GM18868 (cell line): ENCODE results near the gene MAN2A2.
"Not testable (repeated sequence)": the region's sequence is repeated elsewhere in the genome, so short reads cannot be mapped to it uniquely, and the experiment has no call there.

Experiments used
- ATAC-seq: cut with Tn5 transposase; IDR thresholded peaks from one replicate; pipeline ENCODE4 v1.9.1; 2021; ENCODE audit warnings: mild to moderate bottlenecking, moderate library complexity; ENCODE audit not compliant: unreplicated experiment

Gene MAN2A2

DNA sequence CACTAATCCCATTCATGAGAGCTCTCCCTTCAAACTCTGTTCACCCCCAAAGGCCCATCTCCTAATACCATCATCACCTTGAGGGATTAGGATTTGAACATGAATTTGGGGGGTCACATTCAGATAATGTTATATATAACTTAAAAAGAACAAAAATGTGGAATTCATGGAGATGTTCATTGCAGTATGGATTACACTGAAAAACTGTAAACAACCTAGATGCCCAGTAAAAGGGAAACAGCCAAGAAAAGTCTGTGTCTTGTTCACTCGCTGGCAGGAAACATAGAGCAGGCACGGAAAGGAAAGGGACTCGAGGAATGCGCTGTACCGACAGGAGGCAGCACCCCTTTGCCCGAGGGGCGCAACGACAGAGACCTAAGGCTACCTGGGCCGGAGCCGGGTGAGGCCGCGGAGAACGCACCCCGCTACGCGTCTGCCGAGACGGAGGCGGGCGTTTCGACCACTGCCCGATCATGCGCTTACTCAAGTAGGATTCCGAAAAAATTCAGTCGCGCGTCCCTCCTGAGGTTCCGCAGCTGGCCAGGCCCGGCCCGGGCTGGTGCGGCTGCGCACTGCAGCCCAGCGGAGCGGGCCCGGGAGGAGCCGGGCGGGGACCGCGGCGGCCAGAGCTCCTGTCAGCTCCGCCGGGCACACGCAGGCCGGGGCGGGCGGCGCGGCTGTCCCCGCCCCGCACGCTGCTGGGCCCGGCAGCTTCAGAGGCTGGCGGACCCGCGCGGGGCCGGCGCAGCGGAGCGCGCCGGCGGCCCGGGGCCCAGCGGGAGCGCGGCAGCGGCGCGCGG lies 862 bp upstream of the MAN2A2 start:
- peak; percentile 72 for ATAC-seq

DNA sequence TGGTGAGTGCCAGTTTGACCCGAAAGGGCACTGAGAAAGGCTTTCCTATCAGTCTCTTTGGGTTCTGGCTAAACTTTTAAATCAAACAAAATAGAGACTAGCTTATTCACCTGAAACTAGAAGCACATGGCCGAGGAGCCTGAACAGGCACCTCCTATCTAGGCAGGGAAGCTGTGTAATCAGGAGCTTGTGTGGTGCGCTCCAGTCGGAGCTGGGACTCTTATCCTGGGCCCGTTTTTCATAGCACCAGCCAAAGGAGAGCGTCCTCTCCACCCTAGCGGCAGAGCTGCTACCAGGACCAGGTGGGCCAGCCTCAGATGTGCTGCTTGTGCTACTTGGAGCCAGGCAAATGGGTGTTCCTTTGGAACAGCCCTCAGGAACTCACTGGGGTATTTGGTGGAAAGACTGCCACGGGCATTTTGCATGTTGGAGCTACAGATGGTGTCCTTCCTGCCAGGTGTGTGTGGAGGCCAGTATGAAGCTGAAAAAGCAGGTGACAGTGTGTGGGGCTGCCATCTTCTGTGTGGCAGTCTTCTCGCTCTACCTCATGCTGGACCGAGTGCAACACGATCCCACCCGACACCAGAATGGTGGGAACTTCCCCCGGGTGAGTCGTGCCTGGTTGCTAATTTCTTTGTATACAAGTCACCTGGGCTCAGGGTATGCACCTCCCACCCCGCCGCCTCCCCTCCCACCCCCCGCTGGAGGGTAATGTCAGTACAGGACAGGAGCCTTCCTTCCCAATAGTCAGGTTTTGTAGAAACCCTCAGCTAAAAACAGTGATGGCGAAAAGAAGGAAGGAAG lies 833 bp downstream of the MAN2A2 start:
- no peak for ATAC-seq

DNA sequence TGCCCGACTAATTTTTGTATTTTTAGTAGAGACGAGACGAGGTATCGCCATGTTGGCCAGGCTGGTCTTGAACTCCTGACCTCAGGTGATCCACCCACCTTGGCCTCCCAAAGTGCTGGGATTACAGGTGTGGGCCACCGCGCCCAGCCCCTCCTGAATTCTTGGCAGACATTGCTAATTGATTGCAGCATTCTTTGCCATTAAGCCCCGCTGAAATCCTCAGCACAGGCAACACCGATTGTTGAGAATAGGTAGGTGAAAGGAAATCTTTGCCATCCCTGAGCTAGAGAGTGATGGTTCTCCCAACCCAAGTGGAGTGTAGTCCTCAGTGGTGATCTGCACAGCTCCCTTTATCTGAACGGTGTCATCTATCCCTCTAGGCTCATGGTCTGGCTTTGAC lies 1.6 kb downstream of the MAN2A2 start:
- ATAC-seq: no peak

DNA sequence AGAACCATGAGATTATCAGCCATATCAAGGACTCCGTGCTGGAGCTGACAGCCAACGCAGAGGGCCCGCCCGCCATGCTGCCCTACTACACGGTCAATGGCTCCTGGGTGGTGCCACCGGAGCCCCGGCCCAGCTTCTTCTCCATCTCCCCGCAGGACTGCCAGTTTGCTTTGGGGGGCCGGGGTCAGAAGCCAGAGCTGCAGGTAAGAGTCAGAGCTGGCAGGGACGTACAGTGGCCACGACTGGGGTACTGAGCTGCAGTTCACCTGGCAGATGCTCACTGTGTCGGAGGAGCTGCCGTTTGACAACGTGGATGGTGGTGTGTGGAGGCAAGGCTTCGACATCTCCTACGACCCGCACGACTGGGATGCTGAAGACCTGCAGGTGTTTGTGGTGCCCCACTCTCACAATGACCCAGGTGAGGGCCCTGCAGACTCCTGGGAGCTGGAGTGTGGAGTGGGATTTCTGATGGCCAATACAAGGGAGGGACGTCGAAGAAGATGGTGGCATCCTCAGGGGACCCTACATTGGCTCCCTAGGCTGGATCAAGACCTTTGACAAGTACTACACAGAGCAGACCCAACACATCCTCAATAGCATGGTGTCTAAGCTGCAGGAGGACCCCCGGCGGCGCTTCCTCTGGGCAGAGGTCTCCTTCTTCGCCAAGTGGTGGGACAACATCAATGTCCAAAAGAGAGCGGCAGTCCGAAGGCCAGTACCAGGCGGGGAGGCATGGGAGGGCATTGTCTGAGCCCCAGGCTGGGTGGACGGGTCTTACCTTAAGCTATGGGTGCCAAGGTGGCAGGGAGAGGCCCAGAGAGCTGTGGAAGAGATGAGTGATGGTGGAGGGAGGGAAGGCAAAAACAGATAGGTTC lies 2.4 kb downstream of the MAN2A2 start:
- ATAC-seq: no peak

DNA sequence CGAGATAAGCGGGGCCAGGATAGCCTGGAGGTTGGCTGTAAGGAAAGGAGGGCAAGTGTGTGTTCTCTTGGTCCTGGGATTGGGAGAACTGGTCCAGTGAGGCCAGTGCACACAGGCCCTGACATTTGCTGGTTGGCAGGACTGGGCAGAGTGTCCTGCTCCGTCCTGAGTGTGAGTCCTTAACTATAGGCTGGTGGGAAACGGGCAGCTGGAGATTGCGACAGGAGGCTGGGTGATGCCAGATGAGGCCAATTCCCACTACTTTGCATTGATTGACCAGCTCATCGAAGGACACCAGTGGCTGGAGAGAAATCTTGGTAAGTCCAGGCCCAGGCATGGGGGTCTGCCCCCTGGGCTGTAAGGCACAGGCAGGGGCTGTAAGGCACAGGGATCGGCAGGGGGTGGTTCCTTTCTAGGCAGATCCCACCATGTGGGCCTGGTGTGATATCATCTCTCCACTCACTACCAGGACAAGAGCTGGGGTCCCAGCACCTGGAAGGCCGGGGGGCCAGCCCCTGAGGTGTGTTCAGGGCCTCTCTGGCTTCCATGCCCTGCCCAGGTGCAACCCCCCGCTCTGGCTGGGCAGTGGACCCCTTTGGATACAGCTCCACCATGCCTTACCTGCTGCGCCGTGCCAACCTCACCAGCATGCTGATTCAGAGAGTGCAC lies 3.2 kb downstream of the MAN2A2 start:
- no peak for ATAC-seq

DNA sequence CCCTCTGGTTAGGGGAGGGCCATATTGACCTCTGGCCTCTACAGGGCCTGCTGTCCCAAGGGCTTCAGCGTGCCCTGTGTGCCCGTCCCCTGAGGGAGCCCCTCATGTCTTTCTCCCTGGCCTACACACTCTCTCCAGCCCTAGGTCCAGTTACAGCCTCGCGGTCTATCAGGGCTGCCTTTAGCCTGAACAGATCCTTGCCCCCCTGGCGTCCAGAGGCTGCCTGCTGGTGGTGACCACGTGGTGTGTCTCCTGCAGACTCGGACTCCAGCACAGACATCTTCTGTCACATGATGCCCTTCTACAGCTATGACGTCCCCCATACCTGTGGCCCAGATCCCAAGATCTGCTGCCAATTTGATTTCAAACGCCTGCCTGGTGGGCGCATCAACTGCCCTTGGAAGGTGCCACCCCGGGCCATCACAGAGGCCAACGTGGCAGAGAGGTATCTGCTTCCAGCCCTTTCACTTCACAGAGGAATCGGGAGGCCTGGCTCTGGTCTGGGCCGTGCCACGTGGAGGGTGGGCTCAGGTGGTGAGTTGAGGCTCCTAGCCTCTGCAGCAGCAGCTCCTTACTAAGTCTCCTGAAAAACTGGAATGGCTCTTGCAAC lies 4.1 kb downstream of the MAN2A2 start:
- ATAC-seq: no peak

DNA sequence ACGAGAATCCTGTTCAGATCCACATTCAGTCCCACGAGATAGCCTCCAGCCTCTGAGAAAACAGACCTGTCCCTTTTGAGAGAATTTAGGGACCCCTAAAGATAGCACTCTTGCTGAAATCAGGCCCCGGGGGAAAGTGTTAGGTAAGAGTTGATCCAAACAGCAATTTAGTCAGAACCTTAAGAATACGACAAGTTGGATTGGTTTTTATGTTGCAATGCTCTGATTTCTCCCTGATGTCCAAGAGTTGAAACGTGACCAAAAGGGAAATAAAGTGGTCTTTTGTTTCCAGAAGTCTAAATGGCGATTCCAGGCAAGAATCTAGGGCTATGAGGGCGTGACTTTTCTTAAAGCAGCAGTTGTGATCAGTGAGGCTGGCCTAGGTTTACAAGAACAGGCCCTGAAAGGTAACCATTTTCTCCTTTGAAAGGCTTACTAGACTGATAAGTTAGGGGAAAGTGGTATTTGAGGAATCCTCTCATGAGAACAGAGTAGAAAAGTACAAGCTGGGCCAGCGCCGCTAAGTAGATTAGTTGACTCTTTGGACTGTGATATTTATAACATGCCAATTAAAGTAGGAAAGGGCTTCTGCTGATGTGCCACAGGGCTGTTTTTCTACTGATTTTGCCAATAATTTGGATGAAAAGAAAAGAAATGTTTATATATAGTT lies 4.9 kb downstream of the MAN2A2 start:
- no peak for ATAC-seq

DNA sequence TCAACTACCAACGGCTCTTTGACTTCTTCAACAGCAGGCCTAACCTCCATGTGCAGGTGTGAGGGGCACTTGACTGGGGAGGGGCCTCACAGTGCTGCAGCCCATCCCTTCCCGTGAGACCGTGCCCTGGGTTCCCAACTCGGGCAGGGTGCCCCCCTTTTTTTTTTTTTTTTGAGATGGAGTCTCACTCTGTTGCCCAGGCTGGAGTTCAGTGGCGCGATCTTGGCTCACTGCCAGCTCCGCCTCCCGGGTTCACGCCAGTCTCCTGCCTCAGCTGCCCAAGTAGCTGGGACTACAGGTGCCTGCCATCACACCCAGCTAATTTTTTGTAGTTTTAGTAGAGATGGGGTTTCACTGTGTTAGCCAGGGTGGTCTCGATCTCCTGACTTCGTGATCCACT lies 6.3 kb downstream of the MAN2A2 start:
- ATAC-seq: not testable (repeated sequence)

DNA sequence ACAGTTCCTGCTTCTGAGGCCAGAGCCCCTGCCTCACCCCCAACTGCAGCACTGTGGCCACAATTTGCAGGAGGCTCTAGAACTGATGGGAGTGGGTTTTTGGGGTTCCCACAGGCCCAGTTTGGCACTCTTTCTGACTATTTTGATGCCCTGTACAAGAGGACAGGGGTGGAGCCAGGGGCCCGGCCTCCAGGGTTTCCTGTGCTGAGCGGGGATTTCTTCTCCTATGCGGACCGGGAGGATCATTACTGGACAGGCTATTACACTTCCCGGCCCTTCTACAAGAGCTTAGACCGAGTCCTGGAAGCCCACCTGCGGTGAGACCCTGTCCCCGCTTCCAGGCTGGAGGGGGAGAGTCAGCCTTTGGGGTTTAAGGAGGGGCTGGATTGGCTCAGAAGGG lies 6.9 kb downstream of the MAN2A2 start:
- no peak for ATAC-seq

DNA sequence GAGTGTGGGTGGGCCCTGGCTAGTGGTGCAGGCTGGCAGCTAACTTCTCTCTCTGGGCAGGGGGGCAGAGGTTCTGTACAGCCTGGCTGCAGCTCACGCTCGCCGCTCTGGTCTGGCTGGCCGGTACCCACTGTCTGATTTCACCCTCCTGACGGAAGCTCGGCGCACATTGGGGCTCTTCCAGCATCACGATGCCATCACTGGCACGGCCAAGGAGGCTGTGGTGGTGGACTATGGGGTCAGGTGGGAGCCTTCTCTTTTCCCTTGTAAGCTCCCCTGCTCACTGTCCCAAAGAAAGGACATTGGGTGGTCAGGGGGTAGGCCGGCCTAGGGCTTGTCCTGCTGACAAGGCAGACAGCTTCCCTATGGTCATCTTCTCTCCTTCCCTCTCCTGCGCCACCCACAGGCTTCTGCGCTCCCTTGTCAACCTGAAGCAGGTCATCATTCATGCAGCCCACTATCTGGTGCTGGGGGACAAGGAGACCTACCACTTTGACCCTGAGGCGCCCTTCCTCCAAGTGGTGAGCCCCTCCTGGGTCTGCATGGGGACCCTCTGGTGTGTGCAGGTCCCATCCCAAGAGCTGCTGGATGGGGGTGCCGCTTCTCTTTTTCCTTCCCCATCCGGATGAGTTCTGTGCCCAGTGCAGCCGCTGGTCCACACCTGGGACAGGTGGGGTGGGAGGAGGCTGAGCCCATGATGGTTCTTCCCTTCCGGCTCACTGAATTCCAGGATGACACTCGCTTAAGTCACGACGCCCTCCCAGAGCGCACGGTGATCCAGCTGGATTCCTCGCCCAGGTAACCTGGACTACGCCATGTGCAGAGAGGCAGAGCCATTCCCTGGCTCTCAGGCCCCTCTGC lies 7.6 kb downstream of the MAN2A2 start:
- no peak for ATAC-seq

DNA sequence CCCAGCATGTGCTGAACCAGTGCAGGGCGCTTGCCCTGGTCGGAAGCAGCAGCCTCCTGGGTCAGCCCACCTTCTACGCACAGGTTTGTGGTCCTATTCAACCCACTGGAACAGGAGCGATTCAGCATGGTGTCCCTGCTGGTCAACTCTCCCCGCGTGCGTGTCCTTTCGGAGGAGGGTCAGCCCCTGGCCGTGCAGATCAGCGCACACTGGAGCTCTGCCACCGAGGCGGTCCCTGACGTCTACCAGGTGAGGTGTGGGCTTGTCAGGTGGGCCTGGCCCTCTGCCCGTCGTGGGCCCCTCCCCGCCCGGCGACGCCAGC lies 8.2 kb downstream of the MAN2A2 start:
- no peak for ATAC-seq

DNA sequence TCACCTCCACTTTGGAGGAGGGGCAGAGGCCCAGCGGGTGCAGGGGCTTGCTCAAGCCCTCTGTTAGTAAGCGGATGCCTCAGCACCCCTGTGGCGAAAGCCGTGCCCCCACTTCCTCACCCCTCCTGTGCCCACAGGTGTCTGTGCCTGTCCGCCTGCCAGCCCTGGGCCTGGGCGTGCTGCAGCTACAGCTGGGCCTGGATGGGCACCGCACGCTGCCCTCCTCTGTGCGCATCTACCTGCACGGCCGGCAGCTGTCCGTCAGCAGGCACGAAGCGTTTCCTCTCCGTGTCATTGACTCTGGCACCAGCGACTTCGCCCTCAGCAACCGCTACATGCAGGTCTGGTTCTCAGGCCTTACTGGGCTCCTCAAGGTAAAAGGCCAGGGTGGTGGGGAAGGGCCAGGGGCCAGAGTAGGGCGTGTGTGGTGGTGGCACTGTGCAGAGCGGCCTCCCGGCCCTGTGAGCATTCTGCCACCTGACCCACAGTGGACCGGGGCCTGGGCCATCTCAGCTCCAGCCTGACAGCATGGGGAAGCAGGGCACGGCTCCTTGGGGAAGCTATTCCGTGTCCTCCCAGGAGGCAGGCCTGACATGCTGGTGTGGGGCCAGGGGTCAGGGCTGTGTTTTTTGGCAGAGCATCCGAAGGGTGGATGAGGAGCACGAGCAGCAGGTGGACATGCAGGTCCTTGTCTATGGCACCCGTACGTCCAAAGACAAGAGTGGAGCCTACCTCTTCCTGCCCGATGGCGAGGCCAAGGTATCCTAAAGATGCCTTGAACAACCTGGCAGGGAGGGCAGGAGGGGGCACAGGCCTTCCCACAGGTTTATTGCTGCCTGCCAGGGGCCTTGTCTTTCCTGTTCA lies 9.0 kb downstream of the MAN2A2 start:
- ATAC-seq: no peak

DNA sequence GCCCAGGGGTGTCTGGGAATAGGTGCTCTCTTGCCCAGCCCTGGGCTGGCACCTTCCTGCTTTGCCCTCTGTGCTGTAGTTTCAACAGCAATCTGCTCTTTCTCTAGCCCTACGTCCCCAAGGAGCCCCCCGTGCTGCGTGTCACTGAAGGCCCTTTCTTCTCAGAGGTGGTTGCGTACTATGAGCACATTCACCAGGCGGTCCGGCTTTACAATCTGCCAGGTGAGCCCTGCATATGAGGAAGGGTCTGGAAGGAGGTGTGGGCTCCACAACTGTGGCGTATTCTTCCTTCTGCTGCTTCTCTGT lies 9.6 kb downstream of the MAN2A2 start:
- ATAC-seq: no peak

DNA sequence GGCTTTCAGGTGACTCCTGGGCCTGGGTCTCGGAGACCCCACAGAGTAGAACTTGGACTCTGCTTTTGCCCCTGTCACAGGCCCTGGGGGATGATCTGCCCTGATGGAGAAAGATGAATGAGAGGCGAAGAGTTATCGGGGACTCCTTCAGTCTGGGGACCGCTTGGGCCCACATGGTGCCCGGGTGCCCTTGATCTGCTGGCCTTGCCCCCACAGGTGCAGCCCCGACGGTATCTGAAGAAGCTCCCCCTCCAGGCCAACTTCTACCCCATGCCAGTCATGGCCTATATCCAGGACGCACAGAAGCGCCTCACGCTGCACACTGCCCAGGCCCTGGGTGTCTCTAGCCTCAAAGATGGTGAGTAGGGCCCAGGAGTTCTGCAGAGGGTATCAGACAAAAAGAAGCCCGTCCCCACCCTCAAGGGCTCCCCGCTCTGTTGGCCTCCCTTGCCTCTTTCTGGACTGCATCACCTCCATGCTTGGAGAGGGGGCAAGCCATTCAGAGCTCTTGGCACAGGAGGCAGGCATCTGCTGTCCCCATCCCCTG lies 10.4 kb downstream of the MAN2A2 start:
- no peak for ATAC-seq

DNA sequence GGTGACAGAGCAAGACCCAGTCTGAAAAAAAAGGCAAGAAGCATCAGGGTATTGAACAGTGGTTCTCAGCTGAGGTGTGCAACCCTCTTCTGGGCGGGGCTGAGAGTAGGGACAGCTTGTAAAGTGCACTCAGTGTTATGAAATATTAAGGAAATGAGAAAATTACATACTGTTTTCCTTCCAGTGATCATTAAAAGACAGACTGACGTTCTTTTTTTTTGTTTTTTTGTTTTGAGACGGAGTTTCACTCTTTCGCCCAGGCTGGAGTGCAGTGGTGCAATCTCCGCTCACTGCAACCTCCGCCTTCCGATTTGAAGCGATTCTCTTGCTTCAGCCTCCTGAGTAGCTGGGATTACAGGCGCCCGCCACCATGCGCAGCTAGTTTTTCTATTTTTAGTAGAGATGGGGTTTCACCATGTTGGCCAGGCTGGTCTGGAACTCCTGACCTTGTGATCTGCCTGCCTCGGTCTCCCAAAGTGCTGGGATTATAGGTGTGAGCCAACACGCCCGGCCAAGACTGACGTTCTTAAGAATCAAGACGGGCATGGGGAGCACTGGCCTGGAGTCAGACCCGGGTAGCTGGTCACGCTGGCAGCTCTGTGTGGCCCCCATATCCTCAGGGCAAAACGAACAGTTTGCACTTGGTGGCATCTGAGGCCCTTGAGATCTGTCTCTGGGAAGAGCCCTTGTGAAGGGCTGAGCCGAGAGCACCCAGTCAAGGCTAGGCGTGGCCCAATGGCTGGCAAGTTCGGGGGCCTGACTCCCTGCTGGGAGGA lies 11.4 kb downstream of the MAN2A2 start:
- no peak for ATAC-seq

DNA sequence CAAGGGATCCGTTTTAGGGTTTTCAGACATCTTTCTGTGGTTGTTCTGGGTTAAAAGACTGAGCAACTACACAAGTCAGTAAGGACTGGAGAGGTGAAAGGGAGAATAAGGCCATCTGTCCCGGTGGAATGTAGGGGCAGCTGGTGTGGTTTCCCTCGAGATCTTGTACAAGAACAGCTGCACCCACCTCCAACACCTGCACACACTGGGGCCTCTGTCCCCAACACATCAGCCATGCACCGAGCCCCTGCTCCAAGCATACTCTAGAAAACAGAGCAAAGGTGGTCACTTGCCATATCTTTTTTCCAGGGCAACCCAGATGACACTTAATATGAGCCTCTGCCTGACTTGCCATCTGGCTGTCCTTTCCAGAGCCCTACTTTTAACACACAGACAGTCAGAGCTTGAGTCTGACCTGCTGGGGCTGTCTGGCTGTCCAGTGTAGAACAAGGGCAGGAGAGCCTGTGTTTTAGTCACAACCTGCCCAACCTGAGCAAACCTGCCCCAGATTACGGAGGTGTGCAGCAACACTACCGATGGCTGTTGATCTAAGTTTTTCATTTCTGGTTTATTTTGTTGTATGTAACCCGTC lies 12.2 kb downstream of the MAN2A2 start:
- no peak for ATAC-seq
